MM.1S (cell line): ENCODE results near the gene SFSWAP.

Experiments used
- DNase-seq: peaks from one replicate; pipeline ENCODE4 v3.0.0-alpha.2; 2015
- H2AFZ ChIP-seq: fragments of 300-600 bp; sonication (generic); 2 replicates; pipeline ENCODE4 v1.6.0; 2016; ENCODE audit warnings: antibody characterized with exemption, low read length
- H3F3A ChIP-seq: fragments of 300-600 bp; sonication (generic); 2 replicates; pipeline ENCODE4 v1.6.1; 2016; ENCODE audit warnings: mild to moderate bottlenecking, antibody characterized with exemption, low read length, moderate library complexity, mixed read lengths; ENCODE audit not compliant: insufficient read depth
- H3K27ac ChIP-seq: fragments of 300-600 bp; sonication (generic); 2 replicates; pipeline ENCODE4 v1.5.1; 2016; ENCODE audit warnings: mild to moderate bottlenecking, low read length
- H3K27me3 ChIP-seq: fragments of 300-600 bp; sonication (generic); replicated peaks from 2 replicates; pipeline ENCODE4 v1.6.0; 2016; ENCODE audit warnings: low read length; ENCODE audit not compliant: insufficient read depth
- H3K36me3 ChIP-seq: fragments of 300-600 bp; sonication (generic); replicated peaks from 2 replicates; pipeline ENCODE4 v1.6.1; 2016; ENCODE audit warnings: mild to moderate bottlenecking, low read length, mixed read lengths; ENCODE audit not compliant: insufficient read depth
- H3K4me1 ChIP-seq: fragments of 300-600 bp; sonication (generic); 2 replicates; pipeline ENCODE4 v1.6.1; 2016; ENCODE audit warnings: low read length, mixed read lengths
- H3K4me2 ChIP-seq: fragments of 300-600 bp; sonication (generic); 2 replicates; pipeline ENCODE4 v1.6.0; 2016; ENCODE audit warnings: low read depth, low read length
- H3K4me3 ChIP-seq: fragments of 300-600 bp; sonication (generic); 2 replicates; pipeline ENCODE4 v1.5.1; 2016; ENCODE audit warnings: low read length, mixed read lengths
- H3K79me2 ChIP-seq: fragments of 300-600 bp; sonication (generic); 2 replicates; pipeline ENCODE4 v1.6.1; 2016; ENCODE audit warnings: mixed run types, low read length, mixed read lengths
- H3K9ac ChIP-seq: fragments of 300-600 bp; sonication (generic); 2 replicates; pipeline ENCODE4 v1.6.1; 2016; ENCODE audit warnings: low read length, mixed read lengths
- H3K9me2 ChIP-seq: fragments of 300-600 bp; sonication (generic); replicated peaks from 2 replicates; pipeline ENCODE4 v1.6.1; 2016; ENCODE audit warnings: mild to moderate bottlenecking, low read length, mixed read lengths; ENCODE audit not compliant: insufficient read depth
- H3K9me3 ChIP-seq: fragments of 300-600 bp; sonication (generic); replicated peaks from 2 replicates; pipeline ENCODE4 v1.6.1; 2016; ENCODE audit warnings: mild to moderate bottlenecking, low read length, mixed read lengths; ENCODE audit not compliant: insufficient read depth
- H4K20me1 ChIP-seq: fragments of 300-600 bp; sonication (generic); 2 replicates; pipeline ENCODE4 v1.6.1; 2016; ENCODE audit warnings: mild to moderate bottlenecking, low read length, moderate library complexity, mixed read lengths; ENCODE audit not compliant: insufficient read depth
- EZH2 ChIP-seq: fragments of 300-600 bp; sonication (generic); optimal IDR thresholded peaks from 2 replicates; pipeline ENCODE3; 2017; ENCODE audit warnings: low read depth, mild to moderate bottlenecking, antibody characterized with exemption, low read length, mixed read lengths
- EZH2phosphoT487 ChIP-seq: fragments of 300-600 bp; sonication (generic); IDR thresholded peaks from 2 replicates; pipeline ENCODE4 v1.6.1; 2018; ENCODE audit warnings: antibody characterized with exemption, low read length
- TF ChIP-seq, protein P1 (sequence below): fragments of 300-600 bp; sonication (generic); IDR thresholded peaks from 2 replicates; pipeline ENCODE4 v1.5.1; 2016; ENCODE audit warnings: antibody characterized with exemption, low read length, mixed read lengths

The SFSWAP gene

DNA sequence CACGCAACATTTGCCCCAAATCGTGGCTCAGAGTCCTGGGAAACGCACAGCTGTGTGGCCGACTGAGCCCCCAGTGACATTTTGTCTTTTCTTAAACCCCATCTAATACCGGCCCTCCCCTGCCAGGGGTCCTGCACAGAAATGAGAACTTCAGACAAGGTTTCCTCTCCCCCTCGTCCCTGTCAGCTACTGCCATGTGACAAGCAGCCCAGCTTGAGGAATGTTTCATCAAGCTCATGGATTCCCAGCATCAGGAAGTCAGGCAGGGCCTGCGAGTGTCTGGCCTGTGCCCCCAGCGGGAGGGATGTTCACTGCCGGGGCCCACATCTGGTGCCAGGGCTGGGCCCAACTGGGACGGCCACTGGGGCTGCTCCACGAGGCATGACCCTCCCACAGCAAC lies 133.2 kb downstream of the SFSWAP start:
- H3K4me3 ChIP-seq: no peak overlapping the region
- no peaks in the 10 kb centered on the region for H3K9me3 ChIP-seq
- no peak for DNase-seq
- no peaks in the 10 kb centered on the region for H3K79me2 ChIP-seq
- no peaks in the 10 kb centered on the region for H4K20me1 ChIP-seq
- no peak overlapping the region for H3K4me2 ChIP-seq
- H3K27me3 ChIP-seq: no peaks in the 10 kb centered on the region; the same call in 1 of the 2 replicates
- no peaks in the 10 kb centered on the region for H3K36me3 ChIP-seq
- no peaks in the 10 kb centered on the region for H3K9me2 ChIP-seq
- no peaks in the 10 kb centered on the region for H3K4me1 ChIP-seq
- H2AFZ ChIP-seq: no peak overlapping the region
- H3K9ac ChIP-seq: no peak overlapping the region
- H3K27ac ChIP-seq: no peak overlapping the region
- TF ChIP-seq, protein P1, sequence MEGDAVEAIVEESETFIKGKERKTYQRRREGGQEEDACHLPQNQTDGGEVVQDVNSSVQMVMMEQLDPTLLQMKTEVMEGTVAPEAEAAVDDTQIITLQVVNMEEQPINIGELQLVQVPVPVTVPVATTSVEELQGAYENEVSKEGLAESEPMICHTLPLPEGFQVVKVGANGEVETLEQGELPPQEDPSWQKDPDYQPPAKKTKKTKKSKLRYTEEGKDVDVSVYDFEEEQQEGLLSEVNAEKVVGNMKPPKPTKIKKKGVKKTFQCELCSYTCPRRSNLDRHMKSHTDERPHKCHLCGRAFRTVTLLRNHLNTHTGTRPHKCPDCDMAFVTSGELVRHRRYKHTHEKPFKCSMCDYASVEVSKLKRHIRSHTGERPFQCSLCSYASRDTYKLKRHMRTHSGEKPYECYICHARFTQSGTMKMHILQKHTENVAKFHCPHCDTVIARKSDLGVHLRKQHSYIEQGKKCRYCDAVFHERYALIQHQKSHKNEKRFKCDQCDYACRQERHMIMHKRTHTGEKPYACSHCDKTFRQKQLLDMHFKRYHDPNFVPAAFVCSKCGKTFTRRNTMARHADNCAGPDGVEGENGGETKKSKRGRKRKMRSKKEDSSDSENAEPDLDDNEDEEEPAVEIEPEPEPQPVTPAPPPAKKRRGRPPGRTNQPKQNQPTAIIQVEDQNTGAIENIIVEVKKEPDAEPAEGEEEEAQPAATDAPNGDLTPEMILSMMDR: no peak
- TF ChIP-seq EZH2phosphoT487 (no peak), EZH2 (no peak)
- H3F3A ChIP-seq: no peaks in the 10 kb centered on the region

GRCh38 chr12:131844656-131845055 lies 133.8 kb downstream of the SFSWAP start:
- no peak for DNase-seq
- Histone ChIP-seq H3K79me2 (no peaks in the 10 kb centered on the region), H3K27me3 (no peaks in the 10 kb centered on the region; the same call in 1 of the 2 replicates), H3K4me2 (no peak overlapping the region), H4K20me1 (no peaks in the 10 kb centered on the region), H2AFZ (no peak overlapping the region), H3K9ac (no peak overlapping the region), H3K36me3 (no peaks in the 10 kb centered on the region), H3K4me1 (no peaks in the 10 kb centered on the region), H3F3A (no peaks in the 10 kb centered on the region), H3K9me2 (no peaks in the 10 kb centered on the region), H3K9me3 (no peaks in the 10 kb centered on the region), H3K27ac (no peak overlapping the region), H3K4me3 (no peak overlapping the region)
- TF ChIP-seq EZH2phosphoT487: no peak
- TF ChIP-seq, protein P1: no peak
- TF ChIP-seq EZH2: no peak

DNA sequence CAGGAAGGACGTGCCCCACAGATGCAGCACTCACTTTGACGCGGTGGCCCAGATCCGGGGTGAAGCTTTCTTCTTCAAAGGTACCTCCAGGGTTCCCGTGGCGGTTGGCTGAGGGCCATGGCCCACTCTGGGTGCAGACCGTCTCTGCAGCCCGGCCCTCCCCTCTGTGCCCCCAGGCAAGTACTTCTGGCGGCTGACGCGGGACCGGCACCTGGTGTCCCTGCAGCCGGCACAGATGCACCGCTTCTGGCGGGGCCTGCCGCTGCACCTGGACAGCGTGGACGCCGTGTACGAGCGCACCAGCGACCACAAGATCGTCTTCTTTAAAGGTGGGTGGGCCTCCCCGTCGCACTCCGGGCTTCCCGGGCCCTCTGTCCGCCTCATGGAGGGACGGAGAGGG lies 134.2 kb downstream of the SFSWAP start:
- TF ChIP-seq, protein P1: no peak
- TF ChIP-seq EZH2 (no peak), EZH2phosphoT487 (no peak)
- Histone ChIP-seq H3K27ac (no peak overlapping the region), H3K9me2 (no peaks in the 10 kb centered on the region), H4K20me1 (no peaks in the 10 kb centered on the region), H3K4me3 (no peak overlapping the region), H3K36me3 (no peaks in the 10 kb centered on the region), H3K27me3 (no peaks in the 10 kb centered on the region; the same call in 1 of the 2 replicates), H3K9ac (no peak overlapping the region), H3K79me2 (no peaks in the 10 kb centered on the region), H3K9me3 (no peaks in the 10 kb centered on the region), H3K4me2 (no peak overlapping the region), H2AFZ (no peak overlapping the region), H3K4me1 (no peaks in the 10 kb centered on the region), H3F3A (no peaks in the 10 kb centered on the region)
- DNase-seq: no peak
